GM19372 (cell line): Measurements from ENCODE around the gene ITGA7.

Source experiments
- ATAC-seq: cut with Tn5 transposase; IDR thresholded peaks from one replicate; pipeline ENCODE4 v1.9.1; 2021; ENCODE audit warnings: mild to moderate bottlenecking, low read depth, moderate library complexity; ENCODE audit not compliant: unreplicated experiment

The ITGA7 gene, protein sequence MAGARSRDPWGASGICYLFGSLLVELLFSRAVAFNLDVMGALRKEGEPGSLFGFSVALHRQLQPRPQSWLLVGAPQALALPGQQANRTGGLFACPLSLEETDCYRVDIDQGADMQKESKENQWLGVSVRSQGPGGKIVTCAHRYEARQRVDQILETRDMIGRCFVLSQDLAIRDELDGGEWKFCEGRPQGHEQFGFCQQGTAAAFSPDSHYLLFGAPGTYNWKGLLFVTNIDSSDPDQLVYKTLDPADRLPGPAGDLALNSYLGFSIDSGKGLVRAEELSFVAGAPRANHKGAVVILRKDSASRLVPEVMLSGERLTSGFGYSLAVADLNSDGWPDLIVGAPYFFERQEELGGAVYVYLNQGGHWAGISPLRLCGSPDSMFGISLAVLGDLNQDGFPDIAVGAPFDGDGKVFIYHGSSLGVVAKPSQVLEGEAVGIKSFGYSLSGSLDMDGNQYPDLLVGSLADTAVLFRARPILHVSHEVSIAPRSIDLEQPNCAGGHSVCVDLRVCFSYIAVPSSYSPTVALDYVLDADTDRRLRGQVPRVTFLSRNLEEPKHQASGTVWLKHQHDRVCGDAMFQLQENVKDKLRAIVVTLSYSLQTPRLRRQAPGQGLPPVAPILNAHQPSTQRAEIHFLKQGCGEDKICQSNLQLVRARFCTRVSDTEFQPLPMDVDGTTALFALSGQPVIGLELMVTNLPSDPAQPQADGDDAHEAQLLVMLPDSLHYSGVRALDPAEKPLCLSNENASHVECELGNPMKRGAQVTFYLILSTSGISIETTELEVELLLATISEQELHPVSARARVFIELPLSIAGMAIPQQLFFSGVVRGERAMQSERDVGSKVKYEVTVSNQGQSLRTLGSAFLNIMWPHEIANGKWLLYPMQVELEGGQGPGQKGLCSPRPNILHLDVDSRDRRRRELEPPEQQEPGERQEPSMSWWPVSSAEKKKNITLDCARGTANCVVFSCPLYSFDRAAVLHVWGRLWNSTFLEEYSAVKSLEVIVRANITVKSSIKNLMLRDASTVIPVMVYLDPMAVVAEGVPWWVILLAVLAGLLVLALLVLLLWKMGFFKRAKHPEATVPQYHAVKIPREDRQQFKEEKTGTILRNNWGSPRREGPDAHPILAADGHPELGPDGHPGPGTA

DNA sequence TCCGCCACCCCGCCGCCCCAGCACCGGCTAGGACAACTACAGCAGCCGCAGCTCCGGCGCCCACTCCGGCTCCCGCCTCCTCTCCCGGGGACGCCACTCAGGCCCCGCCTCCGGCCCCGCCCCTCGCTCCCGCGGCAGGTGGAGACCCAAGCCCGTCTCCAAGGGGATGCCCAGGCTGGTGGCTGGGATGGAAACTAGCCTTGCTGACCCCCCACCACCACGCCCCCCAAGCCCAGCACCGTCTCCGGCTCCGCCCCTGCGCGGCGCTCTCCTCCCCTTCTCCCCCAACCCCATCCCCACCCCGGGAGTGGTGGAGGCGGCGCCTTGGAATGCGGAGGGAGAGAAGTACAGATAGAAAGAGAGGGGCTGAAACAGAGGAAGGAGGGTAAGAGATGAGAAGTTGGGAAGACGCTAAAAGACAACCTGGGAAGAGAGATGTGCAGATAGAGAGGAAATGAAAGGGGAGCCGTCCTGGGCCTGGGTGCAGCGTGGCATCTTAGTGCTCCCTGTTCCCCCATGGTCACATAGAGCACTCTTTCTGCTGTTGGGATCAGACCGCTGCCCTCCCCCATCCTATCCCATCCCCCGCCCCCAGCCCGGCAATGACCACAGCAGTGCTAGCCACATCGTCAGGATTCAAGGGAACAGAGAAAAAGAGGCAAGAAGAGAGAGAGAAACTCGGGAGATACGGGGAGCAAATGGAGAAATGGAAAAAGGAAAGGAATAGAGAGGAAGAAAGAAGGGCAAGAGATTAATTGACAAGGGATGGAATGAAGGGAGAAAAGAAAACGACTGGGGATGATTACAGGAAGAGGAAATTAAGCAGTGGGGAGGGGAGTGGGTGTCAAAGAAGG is at the start of gene ITGA7:
ITGA7 (minus strand) TSS at position 64 of the 854 bp plus-strand sequence. CDS start 222 bp downstream, outside the sequence.
- no peak for ATAC-seq

DNA sequence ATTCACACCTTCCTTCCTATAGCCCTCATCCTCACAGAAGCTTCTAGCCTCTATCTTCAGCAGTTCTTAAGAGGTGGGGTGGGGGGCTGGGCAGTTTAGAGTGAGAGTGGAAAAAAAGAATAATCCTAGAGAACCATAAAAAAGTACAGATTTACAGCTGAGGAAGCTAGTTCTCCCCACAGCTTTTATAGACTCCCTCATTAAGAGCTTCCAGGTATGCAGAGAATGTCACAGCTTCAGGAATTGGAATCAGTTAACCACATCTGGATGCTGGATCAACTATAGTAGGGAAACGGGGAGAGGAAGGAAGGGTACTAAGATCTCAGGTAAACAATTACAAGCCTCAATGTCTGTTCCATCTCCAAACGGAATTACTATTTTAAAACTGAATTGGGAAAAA is 47.5 kb upstream of the ITGA7 start:
- no peak for ATAC-seq

DNA sequence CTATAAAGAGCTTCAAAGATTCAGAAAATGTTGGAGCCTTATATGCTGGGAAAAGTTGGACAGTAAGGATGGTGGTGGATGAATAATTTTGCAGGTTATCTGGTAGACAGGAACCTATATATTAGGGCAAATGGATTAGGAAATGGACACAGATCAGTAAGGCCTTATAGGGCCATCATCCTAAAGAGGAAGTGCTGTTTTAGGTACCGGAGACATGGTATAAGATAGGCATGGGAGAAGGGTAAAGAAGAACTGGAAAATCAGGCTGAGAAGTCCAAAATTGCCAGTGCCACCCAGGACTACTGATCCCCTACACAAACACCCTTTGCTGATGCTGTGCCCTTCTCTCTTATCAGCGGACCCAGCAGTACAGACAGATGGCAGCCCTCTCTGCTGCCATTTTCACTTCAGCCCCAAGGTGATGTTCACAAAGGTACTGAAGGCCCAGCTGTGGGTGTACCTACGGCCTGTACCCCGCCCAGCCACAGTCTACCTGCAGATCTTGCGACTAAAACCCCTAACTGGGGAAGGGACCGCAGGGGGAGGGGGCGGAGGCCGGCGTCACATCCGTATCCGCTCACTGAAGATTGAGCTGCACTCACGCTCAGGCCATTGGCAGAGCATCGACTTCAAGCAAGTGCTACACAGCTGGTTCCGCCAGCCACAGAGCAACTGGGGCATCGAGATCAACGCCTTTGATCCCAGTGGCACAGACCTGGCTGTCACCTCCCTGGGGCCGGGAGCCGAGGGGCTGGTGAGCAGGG is 40.7 kb upstream of the ITGA7 start:
- no peak for ATAC-seq

DNA sequence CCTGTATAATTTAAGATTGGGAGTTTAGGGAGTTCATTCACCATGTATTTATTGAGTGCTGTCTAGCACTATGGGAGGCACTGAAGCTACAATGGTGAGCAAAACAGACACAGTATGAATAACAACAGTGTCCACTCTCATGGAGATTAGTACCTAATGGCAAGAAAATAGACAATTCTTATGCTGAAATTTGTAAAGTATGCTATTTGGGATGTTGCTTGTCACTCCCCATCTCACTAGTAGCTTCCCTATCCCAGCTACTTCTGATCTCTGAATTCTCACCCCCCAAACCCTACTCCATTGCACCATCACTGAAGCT is 39.2 kb upstream of the ITGA7 start:
- no peak for ATAC-seq

DNA sequence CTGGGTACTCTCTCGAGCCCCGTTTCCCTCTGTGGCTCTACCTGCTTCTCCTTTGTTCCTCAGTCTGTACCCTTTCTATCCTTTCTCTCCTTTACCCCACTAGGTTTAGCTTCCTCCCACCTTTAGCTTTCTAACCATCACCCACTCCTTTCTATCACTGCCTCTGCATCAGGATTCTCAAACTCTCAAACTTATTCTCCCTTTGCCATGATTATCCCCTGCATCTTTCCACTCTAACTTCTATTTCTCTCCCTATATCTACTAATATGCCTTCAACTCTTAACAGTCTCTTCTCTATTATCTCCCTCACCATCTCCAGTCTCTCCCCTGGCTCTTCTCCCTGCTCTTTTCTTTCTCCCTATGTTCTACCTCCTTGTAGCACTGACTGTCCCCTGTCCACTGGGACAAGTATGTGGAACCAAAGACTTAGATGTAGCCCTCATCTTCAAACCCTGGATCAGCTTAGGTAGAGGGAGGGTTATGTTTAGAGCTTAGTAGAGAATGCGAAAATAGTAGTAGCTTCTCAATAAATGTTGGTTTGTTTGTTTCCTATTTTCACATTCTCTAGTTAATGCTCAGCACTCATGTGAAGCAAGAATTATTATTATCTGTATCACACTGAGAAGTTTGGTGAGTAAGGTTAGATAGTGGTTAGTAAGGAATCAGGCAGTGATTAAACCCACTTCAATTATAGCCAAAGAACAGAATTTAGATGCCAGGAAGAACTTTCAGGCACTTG is 38.6 kb upstream of the ITGA7 start:
- no peak for ATAC-seq

DNA sequence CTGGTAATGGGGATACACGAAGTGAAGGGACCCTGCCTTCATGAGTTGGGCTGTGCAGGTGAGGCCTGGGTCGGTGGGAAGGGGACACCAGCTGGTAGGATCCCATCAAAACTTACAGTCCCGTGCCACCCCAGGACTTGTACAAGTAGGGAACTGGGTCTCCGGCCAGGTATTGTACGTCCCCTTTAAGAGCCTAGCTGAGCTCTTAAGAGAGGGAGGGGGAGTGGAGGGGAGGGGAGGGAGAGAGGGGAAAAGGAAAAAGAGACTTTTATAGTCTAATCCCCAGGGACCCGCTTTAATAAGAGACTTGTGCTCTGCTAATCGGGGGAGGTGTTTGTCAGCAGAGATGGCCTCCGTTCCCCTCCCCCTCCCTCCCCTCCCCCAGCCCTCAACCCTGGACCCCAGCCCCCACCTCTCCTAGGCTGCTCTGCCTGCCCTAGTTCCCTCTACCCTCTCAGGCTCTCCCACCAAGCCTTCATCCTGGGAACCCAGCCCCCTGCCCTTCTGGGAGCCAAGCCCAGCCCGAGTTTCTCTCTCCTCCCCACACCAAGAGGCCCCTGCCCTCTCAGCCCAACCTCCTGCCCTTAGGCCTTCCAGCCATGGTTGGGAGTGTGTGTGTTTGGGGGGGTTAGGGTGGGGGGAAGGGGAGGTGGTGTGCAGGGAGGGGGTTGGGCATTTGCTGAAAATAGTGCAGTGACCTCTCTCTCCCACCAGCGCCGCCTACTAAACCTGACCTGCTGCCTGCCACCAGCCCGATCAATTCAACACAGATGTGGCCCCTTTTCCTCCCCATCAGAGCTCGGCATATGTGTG is 37.9 kb upstream of the ITGA7 start:
- no peak for ATAC-seq

DNA sequence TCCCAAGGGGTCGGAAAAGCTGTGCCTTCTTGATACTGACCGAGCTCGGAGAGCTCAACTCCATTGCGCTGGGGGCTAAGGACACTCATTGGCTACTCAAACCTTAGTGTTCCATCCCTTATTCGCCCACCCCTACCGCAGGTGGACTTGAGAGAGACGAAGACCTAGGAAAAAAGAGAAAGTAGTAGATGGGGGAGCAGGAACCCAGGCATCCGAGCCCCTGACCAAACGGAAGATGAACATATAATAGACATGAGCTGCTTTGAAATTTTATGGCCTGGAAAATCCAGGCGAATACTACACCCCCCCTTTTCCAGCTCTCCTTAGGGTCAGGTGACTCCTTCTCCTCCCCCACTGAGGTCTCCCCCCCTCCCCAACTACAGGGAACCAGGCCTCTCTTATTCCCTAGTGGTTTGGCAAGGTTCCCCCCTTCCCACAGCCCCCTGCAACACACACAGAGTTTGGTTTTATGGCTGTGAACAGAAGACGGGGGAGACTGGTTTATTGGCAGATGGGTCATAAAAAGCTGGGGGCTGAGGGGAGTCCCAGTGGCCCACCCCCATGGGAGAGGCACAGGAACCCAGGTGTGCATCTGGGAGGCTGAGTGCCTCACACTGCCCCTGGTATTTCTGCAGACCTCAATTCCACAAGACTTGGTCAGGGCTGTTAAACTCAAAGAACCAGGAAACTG is 36.8 kb upstream of the ITGA7 start:
- ATAC-seq = no peak

DNA sequence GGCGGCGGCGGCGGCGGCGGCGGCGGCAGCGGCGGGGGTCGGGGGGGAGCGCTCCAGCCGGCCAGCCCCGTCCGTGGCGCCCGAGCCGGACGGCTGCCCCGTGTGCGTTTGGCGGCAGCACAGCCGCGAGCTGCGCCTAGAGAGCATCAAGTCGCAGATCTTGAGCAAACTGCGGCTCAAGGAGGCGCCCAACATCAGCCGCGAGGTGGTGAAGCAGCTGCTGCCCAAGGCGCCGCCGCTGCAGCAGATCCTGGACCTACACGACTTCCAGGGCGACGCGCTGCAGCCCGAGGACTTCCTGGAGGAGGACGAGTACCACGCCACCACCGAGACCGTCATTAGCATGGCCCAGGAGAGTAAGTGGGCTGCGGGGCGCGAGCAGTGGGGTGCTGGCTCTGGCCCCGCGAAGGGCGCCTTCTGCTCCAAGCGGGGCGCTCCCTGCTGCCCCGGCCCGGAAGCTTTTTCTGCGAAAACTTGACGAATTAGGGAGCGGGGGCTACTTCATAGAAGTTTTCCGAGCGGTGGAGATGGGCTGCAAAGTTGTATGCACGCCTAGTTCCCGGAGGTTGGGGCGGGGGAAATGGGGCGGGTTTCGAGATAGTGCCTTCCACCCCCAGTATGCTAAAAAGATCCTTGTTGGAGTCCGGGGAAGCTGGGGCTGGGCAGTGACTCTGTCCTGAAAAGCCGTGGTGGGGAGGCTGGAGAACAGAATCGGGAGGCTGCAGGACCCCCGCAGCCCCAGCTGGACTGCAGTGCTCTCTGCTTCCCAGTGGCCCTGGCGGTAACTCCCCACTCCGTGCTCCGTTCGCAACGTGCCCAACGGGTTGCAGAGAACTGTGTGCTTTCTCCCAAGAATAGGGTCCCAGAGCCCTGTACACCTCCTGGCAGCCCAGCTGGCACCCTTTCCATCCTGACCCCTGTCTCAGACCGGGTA is 36.0 kb upstream of the ITGA7 start:
- ATAC-seq = peak; percentile 53

DNA sequence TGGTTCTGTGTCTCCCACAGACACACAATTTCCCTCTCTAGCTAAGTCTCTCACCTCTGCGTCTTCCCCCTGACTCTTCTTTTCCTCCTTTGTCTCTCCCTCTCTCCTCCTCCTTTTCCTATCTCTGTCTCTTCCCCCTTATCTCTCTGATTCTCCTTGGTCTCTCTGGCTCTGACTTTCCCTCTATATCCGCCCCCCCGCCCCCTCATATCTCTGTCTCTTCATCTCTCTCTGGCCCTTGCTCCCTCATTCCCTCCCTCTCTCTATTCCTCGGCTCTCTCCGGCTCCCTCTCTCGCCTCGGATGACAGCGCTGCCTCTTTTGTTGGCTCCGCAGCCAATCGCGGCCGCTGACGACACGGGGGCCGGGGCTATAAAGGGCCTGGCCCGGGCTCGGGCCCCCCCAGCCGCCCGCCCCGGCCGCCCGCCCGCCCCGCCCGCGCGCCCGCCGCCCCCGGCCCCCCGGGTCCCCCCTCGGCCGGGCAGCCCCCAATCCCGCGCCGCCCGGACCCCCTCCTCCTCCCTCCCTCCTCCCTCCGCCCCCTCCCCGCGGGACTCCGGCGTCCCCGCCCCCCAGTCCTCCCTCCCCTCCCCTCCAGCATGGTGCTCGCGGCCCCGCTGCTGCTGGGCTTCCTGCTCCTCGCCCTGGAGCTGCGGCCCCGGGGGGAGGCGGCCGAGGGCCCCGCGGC is 35.2 kb upstream of the ITGA7 start, which contains the start of gene GDF11:
GDF11 (plus strand) TSS at position 404 of the 687 bp plus-strand sequence; CDS start at position 599, 195 bp downstream.
- peak; percentile 42 for ATAC-seq

DNA sequence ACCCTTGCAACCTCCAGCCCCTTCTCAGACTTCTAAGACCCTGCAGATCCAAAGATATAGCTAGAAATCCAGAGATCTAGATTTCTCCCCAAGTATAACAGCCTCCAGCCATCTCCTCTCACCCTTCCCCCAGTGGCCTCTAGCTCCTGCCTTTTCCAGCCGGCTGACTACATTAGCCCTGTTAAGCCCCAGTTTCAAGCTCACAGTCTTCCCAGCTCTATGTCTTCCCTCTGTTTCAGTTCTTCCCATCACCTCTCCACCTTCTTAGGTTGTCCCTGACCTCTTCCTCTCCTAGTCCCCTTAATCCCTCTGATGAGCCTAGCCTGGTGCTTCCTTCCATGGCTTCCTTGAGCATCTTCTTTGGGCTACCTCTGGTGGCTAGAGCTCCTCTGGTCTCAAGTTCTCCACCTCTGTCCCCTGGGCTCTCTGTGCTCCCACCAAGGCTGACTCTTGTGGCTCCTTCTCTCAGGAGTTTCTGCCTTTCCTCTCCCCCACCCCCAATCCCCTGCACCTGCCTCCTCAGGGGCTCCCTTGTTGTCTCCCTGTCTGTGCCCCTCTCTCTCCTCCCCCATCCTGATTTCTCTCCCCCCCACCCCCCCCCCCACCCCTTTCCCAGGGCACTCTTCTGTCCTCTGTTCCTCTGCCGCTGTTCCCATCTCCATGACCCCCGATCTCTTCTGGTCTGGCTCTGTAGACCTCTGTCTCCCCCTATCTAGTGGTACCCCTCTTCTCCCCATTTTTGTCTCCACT is 34.4 kb upstream of the ITGA7 start:
- ATAC-seq = no peak

DNA sequence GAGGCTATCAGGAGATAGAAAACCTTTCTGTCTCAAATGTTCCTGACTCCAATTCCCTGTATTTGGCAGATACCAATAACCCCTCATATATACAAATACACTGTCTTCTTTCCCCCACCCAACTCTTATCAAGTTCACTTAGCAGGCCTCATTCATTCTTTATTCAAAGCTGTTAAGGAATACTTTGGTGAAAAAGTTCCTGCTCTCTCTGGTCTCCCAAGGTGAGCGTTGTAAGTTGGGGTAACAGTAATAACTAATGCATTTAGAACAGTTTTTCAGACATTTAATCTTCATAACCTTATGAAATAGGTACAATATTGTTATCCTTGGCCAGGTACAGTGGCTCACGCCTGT is 31.3 kb upstream of the ITGA7 start:
- ATAC-seq = no peak

DNA sequence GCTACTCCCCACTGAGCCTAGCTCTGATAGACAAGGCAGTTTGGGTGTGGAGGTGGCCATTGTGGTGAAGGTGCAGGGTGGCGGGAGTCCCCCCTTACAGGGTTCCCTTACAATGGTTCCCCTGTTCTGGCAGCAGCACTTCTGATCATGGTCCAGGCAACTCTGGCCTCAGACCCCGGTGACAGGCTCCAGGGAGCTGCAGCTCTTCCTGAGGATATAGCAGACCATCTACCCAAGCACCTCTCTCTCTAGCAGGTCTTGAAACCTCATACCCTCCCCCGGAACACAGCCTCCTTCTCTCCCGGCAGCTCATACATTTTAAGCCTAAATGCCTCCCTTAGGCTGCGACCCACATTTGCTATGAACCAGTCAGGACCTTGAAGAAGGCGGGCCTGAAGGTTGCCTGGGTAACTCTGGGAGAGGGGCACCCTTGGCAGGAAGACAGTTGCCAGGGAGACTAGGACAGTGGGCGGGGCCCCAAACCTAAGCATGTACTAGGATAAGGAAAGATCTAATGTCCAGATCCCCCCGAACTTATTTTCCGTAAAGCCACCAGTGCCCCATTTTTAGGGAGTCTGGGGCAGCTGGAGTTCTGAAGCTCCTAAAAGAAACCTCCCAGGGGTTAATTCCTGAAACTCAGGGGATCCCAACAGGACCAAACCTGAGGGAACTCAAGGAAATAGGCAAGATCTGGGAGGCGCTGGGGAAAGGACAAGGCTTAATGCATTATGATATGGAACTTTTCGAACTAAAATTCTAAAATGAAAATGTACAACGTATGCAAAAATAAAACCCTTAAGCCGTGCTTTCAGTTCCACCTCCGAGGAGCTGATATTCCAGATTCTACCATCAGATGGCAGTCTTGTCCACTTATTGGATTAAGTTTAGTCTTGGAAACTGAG is 30.7 kb upstream of the ITGA7 start:
- ATAC-seq = peak; percentile 68

DNA sequence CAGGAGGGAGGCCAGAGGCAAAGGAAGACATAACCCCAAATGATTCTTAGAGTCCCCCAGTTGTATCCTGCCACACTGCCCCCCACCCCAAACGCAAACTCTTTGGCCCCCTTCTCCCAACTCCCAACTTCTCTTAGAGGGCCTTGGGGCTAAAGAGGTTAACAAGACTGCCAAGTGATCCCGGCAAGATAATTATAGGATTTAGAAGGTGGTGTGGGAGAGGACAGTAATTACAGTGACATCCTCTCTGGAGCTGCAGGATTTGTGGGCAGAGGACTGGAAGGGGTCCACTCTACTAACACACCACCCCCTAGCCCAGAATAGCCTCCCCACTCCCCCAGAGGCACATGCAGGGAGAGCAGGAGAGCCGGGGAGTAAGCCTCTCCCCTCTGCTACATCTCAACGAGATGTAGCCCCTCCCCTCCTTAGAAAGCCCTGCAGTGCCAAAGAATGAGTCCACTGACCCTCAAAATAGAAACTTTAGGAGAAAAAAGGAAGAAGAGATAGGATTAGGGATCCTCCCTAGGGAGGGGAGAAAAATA is 29.9 kb upstream of the ITGA7 start:
- ATAC-seq = no peak
